HepG2 (cell line): Measurements from ENCODE around the gene LAMA5. TPM values are rescaled to one million over a fixed set of nuclear protein-coding genes. Genes with fewer than 3 reads are reported as not detected.

ENCODE experiments used
- ATAC-seq: fragments of 200-7000 bp; cut with Tn5 transposase; 3 replicates; pipeline ENCODE4 v1.9.1; 2020; ENCODE audit warnings: mild to moderate bottlenecking, moderate library complexity
- BruUV-seq: library from RNA; stranded (reverse); fragments of 400-500 nt; replicated peaks from 2 replicates; lab custom pipeline; 2021; lab: Mats Ljungman, UMichigan
- CTCF ChIA-PET: fragments of 300-600 bp; formaldehyde crosslinking; extraction: SDS; loops from one replicate; lab custom pipeline; 2021; ENCODE audit warnings: low total read pairs, inconsistent platforms, low intra/inter-chr PET ratio; lab: Yijun Ruan, JAX
- POLR2A ChIA-PET: fragments of 350-600 bp; sonication (Branson Sonifier 250); formaldehyde crosslinking; loops from one replicate; lab custom pipeline; 2020; ENCODE audit warnings: antibody characterized with exemption, inconsistent platforms; lab: Yijun Ruan, JAX
- DNase-seq: peaks from one replicate; pipeline ENCODE4 v3.0.0-alpha.2; 2015; ENCODE audit warnings: low spot score
- FAIRE-seq: peaks from 3 replicates; lab custom pipeline; 2011; peaks lifted over from hg19 to GRCh38; lab: Jason Lieb, UNC
- H2AFZ ChIP-seq: one replicate; pipeline ENCODE4 v1.6.1; 2011; ENCODE audit warnings: low read length, inconsistent platforms
- H3K27ac ChIP-seq: fragments of 300-600 bp; 3 replicates; pipeline ENCODE4 v1.8.0; 2011; ENCODE audit warnings: mixed run types, mild to moderate bottlenecking, mixed read lengths, low read length, inconsistent platforms; ENCODE audit not compliant: insufficient read depth; ENCODE audit errors: extremely low read length
- H3K27me3 ChIP-seq, 2 experiments: fragments of 200-600 bp in 1 of 2; 2 replicates in 1 of 2; 3 replicates in 1 of 2; pipeline versions ENCODE4 v1.6.0 to v1.8.0; 2011; ENCODE audit warnings: low read length in 2 of 2, mild to moderate bottlenecking in 2 of 2, moderate library complexity in 2 of 2, inconsistent platforms in 1 of 2; ENCODE audit not compliant: insufficient read depth in 2 of 2, control insufficient read depth in 1 of 2
- H3K36me3 ChIP-seq, 2 experiments: fragments of 200-600 bp in 1 of 2; replicated peaks in 1 of 2; 2 replicates in 1 of 2; 3 replicates in 1 of 2; pipeline versions ENCODE4 v1.5.1 to v1.8.0; 2011; ENCODE audit warnings: low read length in 2 of 2, inconsistent platforms in 1 of 2; ENCODE audit not compliant: insufficient read depth in 2 of 2, control insufficient read depth in 1 of 2
- H3K4me1 ChIP-seq: 2 replicates; pipeline ENCODE4 v1.5.1; 2012; ENCODE audit warnings: low read length, inconsistent platforms; ENCODE audit not compliant: insufficient read depth
- H3K4me2 ChIP-seq: 2 replicates; pipeline ENCODE4 v1.6.0; 2011; ENCODE audit warnings: low read depth, low read length, inconsistent platforms
- H3K4me3 ChIP-seq, 3 experiments: fragments of 200-600 bp in 1 of 3; sonication (generic), shearing (Covaris generic) in 1 of 3; replicated peaks in 1 of 3; 2 replicates each; pipeline ENCODE4 v1.5.1; 2011 to 2016; ENCODE audit warnings: low read length in 3 of 3, inconsistent platforms in 2 of 3, low read depth in 2 of 3, mild to moderate bottlenecking in 2 of 3, control low read depth in 1 of 3, mixed read lengths in 1 of 3; ENCODE audit not compliant: insufficient read depth in 1 of 3
- H3K79me2 ChIP-seq: one replicate; pipeline ENCODE4 v1.6.1; 2011; ENCODE audit warnings: low read length, inconsistent platforms; ENCODE audit not compliant: insufficient read depth
- H3K9ac ChIP-seq: 2 replicates; pipeline ENCODE4 v1.6.0; 2011; ENCODE audit warnings: mild to moderate bottlenecking, low read depth, low read length, inconsistent platforms; ENCODE audit not compliant: insufficient read depth
- H3K9me3 ChIP-seq: 2 replicates; pipeline ENCODE4 v1.5.1; 2012; ENCODE audit warnings: mild to moderate bottlenecking, low read length
- H4K20me1 ChIP-seq: 2 replicates; pipeline ENCODE4 v1.6.0; 2011; ENCODE audit warnings: inconsistent platforms, mild to moderate bottlenecking, low read length, moderate library complexity; ENCODE audit not compliant: insufficient read depth
- AKAP8 ChIP-seq: sonication (generic); formaldehyde crosslinking; IDR thresholded peaks from 2 replicates; pipeline ENCODE4 v1.5.1; 2020; ENCODE audit warnings: mild to moderate bottlenecking, missing genetic modification reagents
- BHLHE40 ChIP-seq: IDR thresholded peaks from 2 replicates; pipeline ENCODE4 v1.6.1; 2011; ENCODE audit warnings: low read length, improper control_type of control experiment
- MTA1 ChIP-seq: sonication (generic); formaldehyde crosslinking; IDR thresholded peaks from 2 replicates; pipeline ENCODE4 v1.4.0; 2020; ENCODE audit warnings: missing genetic modification reagents, mild to moderate bottlenecking, borderline replicate concordance
- RBFOX2 ChIP-seq: fragments of 200-400 bp; formaldehyde crosslinking; IDR thresholded peaks from 2 replicates; pipeline ENCODE4 v1.6.1; 2017; ENCODE audit warnings: low read depth, mild to moderate bottlenecking, low read length
- ZNF333 ChIP-seq: sonication (generic); formaldehyde crosslinking; IDR thresholded peaks from 2 replicates; pipeline ENCODE4 v1.4.0; 2020; ENCODE audit warnings: mild to moderate bottlenecking, missing genetic modification reagents, borderline replicate concordance
- ZNF687 ChIP-seq: sonication (generic); formaldehyde crosslinking; IDR thresholded peaks from 2 replicates; pipeline ENCODE4 v1.5.1; 2020; ENCODE audit warnings: mild to moderate bottlenecking, missing genetic modification reagents, moderate library complexity
- WGBS: methylation state at CpG from one replicate; pipeline ENCODE4 v1.1.6; 2017; ENCODE audit warnings: low lambda C conversion rate; 5-methylcytosine and 5-hydroxymethylcytosine counted together
- in situ Hi-C: cut with HindIII; loops from 2 replicates; pipeline ENCODE4 v1.10.0; 2017; ENCODE audit warnings: low pct_unique_long_range_greater_than_20kb; ENCODE audit not compliant: extremely low pct_ligation_motif_present
- intact Hi-C: fragments of 100-400 bp; cut with micrococcal nuclease; formaldehyde crosslinking; loops from one replicate; pipeline ENCODE4 v1.10.0; 2022; ENCODE audit not compliant: unreplicated experiment
- polyA plus RNA-seq, 8 experiments: library from polyadenylated mRNA; depleted of rRNA in 3 of 8; stranded (reverse) in 7 of 8; unstranded in 1 of 8; fragments of >200 nt; fragmentation: Illumina TruSeq in 4 of 8; extraction: Trizol in 4 of 8; gene quantifications; 2 replicates each; pipeline versions ENCODE4 v1.2.1 to v1.2.3, GENCODE V29; 2011 to 2016; ENCODE audit warnings: low read depth in 4 of 8, missing spikeins in 1 of 8, mixed read lengths in 1 of 8; ENCODE audit not compliant: insufficient read depth in 1 of 8
- total RNA-seq, 5 experiments: library from RNA; depleted of rRNA; stranded (reverse); fragments of >200 nt; fragmentation: Illumina TruSeq; extraction: Trizol; gene quantifications; 2 replicates each; pipeline ENCODE4 v1.2.3, GENCODE V29; 2016; ENCODE audit warnings: low read depth in 1 of 5

The LAMA5 gene
- total and polyA plus RNA-seq, 2 of the 13 experiments (the other 11 are each of a cell fraction or from before 2014, with no cell fraction given): 21.0 to 44.7 TPM

GRCh38 chr20:62393830-62394229 is 26.7 kb upstream of the LAMA5 start (continued):
- TF ChIP-seq ZNF687 (CRISPR knock-in tag) (peak; percentile 15; the same call in 1 of the 2 replicates), BHLHE40 (no peak)

GRCh38 chr20:62393335-62393665 is 26.2 kb upstream of the LAMA5 start:
- intact Hi-C loops: no loop called here
- BruUV-seq: no TSS peak
- FAIRE-seq (no peak), ATAC-seq (no peak; the same call in 2 of the 3 replicates), DNase-seq (no peak)
- Histone ChIP-seq H3K27ac (no peak overlapping the region), H3K27me3 (no peaks in the 10 kb centered on the region), H3K9ac (no peak overlapping the region), H3K9me3 (no peaks in the 10 kb centered on the region), H4K20me1 (peaks cover 5% of the 10 kb centered on the region), H2AFZ (no peak overlapping the region), H3K4me1 (peaks cover 14% of the 10 kb centered on the region), H3K4me3 (no peak overlapping the region), H3K4me2 (no peak overlapping the region), H3K36me3 (peaks cover 17 to 38% of the 10 kb centered on the region in 2 experiments), H3K79me2 (peaks cover 7% of the 10 kb centered on the region)
- POLR2A ChIA-PET: interaction anchor here (1.5 kb wide), 1 partner anchor 17 kb away, joined by 4 read pairs; no protein-coding TSS in a partner anchor
- 97% methylated on average over 12 of the region's 12 CpGs for WGBS
- CTCF ChIA-PET: no interaction called here
- 0 out of 2 replicates have a peak, but pooled peaks have one; percentile 1 for TF ChIP-seq RBFOX2
- TF ChIP-seq ZNF333 (CRISPR knock-in tag): no peak
- TF ChIP-seq AKAP8 (CRISPR knock-in tag): 0 out of 2 replicates have a peak, but pooled peaks have one; percentile 11
- 0 out of 2 replicates have a peak, but pooled peaks have one; percentile 1 for TF ChIP-seq MTA1
- in situ Hi-C loops: no loop called here
